Neural cell (in vitro differentiated cells): ENCODE data around the gene LRRC26. TPM values are rescaled to one million over a fixed set of nuclear protein-coding genes. Genes with fewer than 3 reads are reported as not detected.

ENCODE experiments used
- H2AFZ ChIP-seq: fragments of 200-600, 300-800 bp; sonication (generic), shearing (Covaris generic); 2 replicates; pipeline ENCODE4 v1.6.0; 2014; ENCODE audit warnings: low read depth, mild to moderate bottlenecking, antibody characterized with exemption, low read length, moderate library complexity
- H3F3A ChIP-seq: fragments of 200-600 bp; shearing (Covaris generic); 2 replicates; pipeline ENCODE4 v1.6.1; 2016; ENCODE audit warnings: mild to moderate bottlenecking, moderate library complexity, mixed read lengths, antibody characterized with exemption, low read length; ENCODE audit not compliant: insufficient read depth, poor library complexity, severe bottlenecking
- H3K27ac ChIP-seq: fragments of 200-600, 300-800 bp; sonication (generic), shearing (Covaris generic); 2 replicates; pipeline ENCODE4 v1.5.1; 2014; ENCODE audit warnings: mild to moderate bottlenecking, low read length, moderate library complexity
- H3K27me3 ChIP-seq: fragments of 300-800, 200-600 bp; sonication (generic), shearing (Covaris generic); 2 replicates; pipeline ENCODE4 v1.6.0; 2014; ENCODE audit warnings: mild to moderate bottlenecking, low read depth, low read length, moderate library complexity; ENCODE audit not compliant: insufficient read depth
- H3K36me3 ChIP-seq: fragments of 300-800, 200-600 bp; sonication (generic), shearing (Covaris generic); 2 replicates; pipeline ENCODE4 v1.5.1; 2014; ENCODE audit warnings: mild to moderate bottlenecking, antibody characterized with exemption, low read length, moderate library complexity; ENCODE audit not compliant: insufficient read depth
- H3K4me2 ChIP-seq: fragments of 300-800, 200-600 bp; sonication (generic), shearing (Covaris generic); 2 replicates; pipeline ENCODE4 v1.6.0; 2014; ENCODE audit warnings: mild to moderate bottlenecking, low read length
- H3K4me3 ChIP-seq: fragments of 300-800, 200-600 bp; sonication (generic), shearing (Covaris generic); 2 replicates; pipeline ENCODE4 v1.5.1; 2014; ENCODE audit warnings: mild to moderate bottlenecking, low read length, moderate library complexity
- H3K79me2 ChIP-seq: fragments of 200-600 bp; shearing (Covaris generic); replicated peaks from 2 replicates; pipeline ENCODE4 v1.6.0; 2014; ENCODE audit warnings: mild to moderate bottlenecking, low read length, moderate library complexity; ENCODE audit not compliant: insufficient read depth
- H3K9ac ChIP-seq: fragments of 300-800, 200-600 bp; sonication (generic), shearing (Covaris generic); 2 replicates; pipeline ENCODE4 v1.6.1; 2016; ENCODE audit warnings: mild to moderate bottlenecking, low read length, mixed read lengths
- H3K9me2 ChIP-seq: fragments of 200-600 bp; shearing (Covaris generic); 2 replicates; pipeline ENCODE4 v1.6.1; 2016; ENCODE audit warnings: mild to moderate bottlenecking, low read length, mixed read lengths; ENCODE audit not compliant: insufficient read depth
- H3K9me3 ChIP-seq: fragments of 200-600, 300-800 bp; sonication (generic), shearing (Covaris generic); 2 replicates; pipeline ENCODE4 v1.6.1; 2016; ENCODE audit warnings: mild to moderate bottlenecking, mixed run types, low read length, moderate library complexity, mixed read lengths
- H4K20me1 ChIP-seq: fragments of 200-600 bp; shearing (Covaris generic); 2 replicates; pipeline ENCODE4 v1.6.1; 2016; ENCODE audit warnings: mild to moderate bottlenecking, mixed run types; ENCODE audit not compliant: insufficient read depth
- CTCF ChIP-seq: fragments of 450-650 bp; IDR thresholded peaks from 2 replicates; pipeline ENCODE4 v1.5.1; 2014; ENCODE audit warnings: antibody characterized with exemption, mild to moderate bottlenecking, moderate library complexity; ENCODE audit not compliant: poor library complexity, severe bottlenecking
- EP300 ChIP-seq: fragments of 450-650 bp; conservative IDR thresholded peaks from 2 replicates; pipeline ENCODE4 v1.6.1; 2014; ENCODE audit warnings: antibody characterized with exemption, mild to moderate bottlenecking, moderate library complexity; ENCODE audit not compliant: poor library complexity, severe bottlenecking
- EZH2 ChIP-seq: fragments of 200-600, 300-800 bp; shearing (Covaris generic), sonication (generic); IDR thresholded peaks from 2 replicates; pipeline ENCODE4 v1.6.1; 2014; ENCODE audit warnings: antibody characterized with exemption, low read length, borderline replicate concordance, mild to moderate bottlenecking; ENCODE audit not compliant: insufficient read depth, poor library complexity, severe bottlenecking
- MXI1 ChIP-seq: fragments of 450-650 bp; conservative IDR thresholded peaks from 2 replicates; pipeline ENCODE4 v1.6.1; 2014; ENCODE audit warnings: antibody characterized with exemption, mild to moderate bottlenecking; ENCODE audit not compliant: poor library complexity, severe bottlenecking
- POLR2AphosphoS5 ChIP-seq: IDR thresholded peaks from 2 replicates; pipeline ENCODE4 v1.6.1; 2012
- RAD21 ChIP-seq: fragments of 450-650 bp; conservative IDR thresholded peaks from 2 replicates; pipeline ENCODE4 v1.6.1; 2014; ENCODE audit warnings: antibody characterized with exemption, mild to moderate bottlenecking, moderate library complexity
- REST ChIP-seq: IDR thresholded peaks from 2 replicates; pipeline ENCODE4 v1.6.1; 2012; ENCODE audit warnings: borderline replicate concordance
- SMC3 ChIP-seq: fragments of 450-650 bp; conservative IDR thresholded peaks from 2 replicates; pipeline ENCODE4 v1.6.1; 2014; ENCODE audit warnings: antibody characterized with exemption, mild to moderate bottlenecking, moderate library complexity; ENCODE audit not compliant: poor library complexity
- TAF1 ChIP-seq: IDR thresholded peaks from 2 replicates; pipeline ENCODE4 v1.6.1; 2012; ENCODE audit warnings: low read depth
- polyA plus RNA-seq: library from polyadenylated mRNA; depleted of rRNA; stranded (reverse); fragments of >200 nt; gene quantifications from 2 replicates; pipeline ENCODE4 v1.2.3, GENCODE V29; 2014

The LRRC26 gene
- polyA plus RNA-seq, 1 donor from 2014 or later = 2.2 TPM

GRCh38 chr9:137181680-137182079 lies 11.8 kb upstream of the LRRC26 start:
- no peaks in the 10 kb centered on the region for H4K20me1 ChIP-seq
- TF ChIP-seq REST (no peak), SMC3 (no peak), EZH2 (no peak), POLR2AphosphoS5 (no peak), EP300 (no peak), CTCF (no peak), MXI1 (no peak), TAF1 (no peak), RAD21 (no peak)
- H3K36me3 ChIP-seq = no peaks in the 10 kb centered on the region
- H3K9me3 ChIP-seq = no peaks in the 10 kb centered on the region
- no peak overlapping the region for H3K4me3 ChIP-seq
- H3K9me2 ChIP-seq = no peaks in the 10 kb centered on the region
- no peak overlapping the region for H2AFZ ChIP-seq
- H3K27ac ChIP-seq = no peak overlapping the region
- no peaks in the 10 kb centered on the region for H3K27me3 ChIP-seq
- H3F3A ChIP-seq = no peaks in the 10 kb centered on the region
- no peaks in the 10 kb centered on the region for H3K79me2 ChIP-seq
- H3K4me2 ChIP-seq = no peak overlapping the region
- H3K9ac ChIP-seq = no peak overlapping the region

- H3K9ac ChIP-seq = no peak overlapping the region
- no peak overlapping the region for H2AFZ ChIP-seq
- no peak overlapping the region for H3K4me2 ChIP-seq
- TF ChIP-seq EP300 (no peak), RAD21 (no peak), EZH2 (no peak)
- no peaks in the 10 kb centered on the region for H3F3A ChIP-seq
- no peak overlapping the region for H3K4me3 ChIP-seq
- H4K20me1 ChIP-seq = no peaks in the 10 kb centered on the region
- no peaks in the 10 kb centered on the region for H3K27me3 ChIP-seq
- H3K9me2 ChIP-seq = no peaks in the 10 kb centered on the region
- no peaks in the 10 kb centered on the region for H3K79me2 ChIP-seq
- H3K27ac ChIP-seq = no peak overlapping the region
- H3K9me3 ChIP-seq = no peaks in the 10 kb centered on the region
- no peaks in the 10 kb centered on the region for H3K36me3 ChIP-seq
These were observed 10.6 kb upstream of the LRRC26 start for GRCh38 chr9:137180491-137180890.

GRCh38 chr9:137179761-137180160 lies 9.9 kb upstream of the LRRC26 start:
- no peak overlapping the region for H2AFZ ChIP-seq
- H3F3A ChIP-seq = no peaks in the 10 kb centered on the region
- H3K9me2 ChIP-seq = no peaks in the 10 kb centered on the region
- H3K27ac ChIP-seq = no peak overlapping the region
- no peak overlapping the region for H3K4me2 ChIP-seq
- H3K79me2 ChIP-seq = no peaks in the 10 kb centered on the region
- H3K36me3 ChIP-seq = no peaks in the 10 kb centered on the region
- no peaks in the 10 kb centered on the region for H3K9me3 ChIP-seq
- no peak overlapping the region for H3K9ac ChIP-seq
- H3K27me3 ChIP-seq = no peaks in the 10 kb centered on the region
- no peak overlapping the region for H3K4me3 ChIP-seq
- H4K20me1 ChIP-seq = no peaks in the 10 kb centered on the region
- TF ChIP-seq TAF1 (no peak), MXI1 (no peak), EZH2 (no peak), CTCF (no peak), POLR2AphosphoS5 (no peak), RAD21 (no peak), SMC3 (no peak), REST (no peak), EP300 (no peak)
